Measurements from ENCODE around the gene INAFM1.

GRCh38 chr19:47268028-47268427, 6.7 kb upstream of the INAFM1 start:
- TF ChIP-seq CTCF (IDR thresholded peaks at IDR 0.05): no peak
- TF ChIP-seq POLR2A (IDR thresholded peaks at IDR 0.05): no peak

Data from lower leg skin (tissue), 3 donors.